ENCODE measurements around the gene ARMCX4.

The ARMCX4 gene

DNA sequence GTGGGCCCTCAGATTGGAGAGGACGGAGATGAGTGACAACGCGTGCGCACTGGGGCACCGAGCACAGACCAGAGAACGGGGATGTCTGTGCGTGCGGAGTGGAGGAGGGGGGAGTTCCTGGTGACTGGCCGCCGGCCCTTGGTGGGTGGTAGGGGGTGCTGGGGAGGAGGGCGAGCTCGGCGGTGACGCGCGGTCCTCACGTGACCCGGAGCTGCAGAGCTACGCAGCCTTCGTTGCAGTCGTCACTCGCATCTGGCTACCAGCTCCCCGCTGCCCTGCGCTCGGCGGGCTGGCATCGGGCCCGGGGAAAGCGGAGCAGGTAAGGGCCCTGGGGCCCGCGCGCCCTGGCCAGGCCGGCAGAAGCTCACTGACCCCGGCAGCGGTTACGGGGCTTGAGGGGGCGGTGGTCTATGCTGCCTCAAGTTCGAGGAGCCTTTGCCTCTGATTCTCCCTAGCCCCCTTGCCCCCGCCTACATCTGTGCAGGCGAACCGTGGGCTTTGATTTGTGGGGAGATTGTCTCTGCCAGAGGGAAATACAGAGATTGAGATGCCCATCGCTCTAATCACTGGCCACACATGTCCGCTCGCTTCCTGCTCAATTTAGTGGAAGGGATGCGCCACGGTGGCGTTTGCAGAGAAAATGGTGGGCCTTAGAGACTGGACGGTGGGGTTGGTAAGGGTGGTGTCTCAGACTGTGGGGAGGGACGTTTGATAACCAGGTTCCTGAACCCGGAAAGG, at the start of gene ARMCX4:
Gene ARMCX4, plus strand, starts transcription at position 245 of the 738 bp plus-strand sequence. CDS start 3,134 bp downstream, outside the sequence.
- DNase-seq (ENCODE audit: low spot score): no peak
- TF ChIP-seq, protein P1, sequence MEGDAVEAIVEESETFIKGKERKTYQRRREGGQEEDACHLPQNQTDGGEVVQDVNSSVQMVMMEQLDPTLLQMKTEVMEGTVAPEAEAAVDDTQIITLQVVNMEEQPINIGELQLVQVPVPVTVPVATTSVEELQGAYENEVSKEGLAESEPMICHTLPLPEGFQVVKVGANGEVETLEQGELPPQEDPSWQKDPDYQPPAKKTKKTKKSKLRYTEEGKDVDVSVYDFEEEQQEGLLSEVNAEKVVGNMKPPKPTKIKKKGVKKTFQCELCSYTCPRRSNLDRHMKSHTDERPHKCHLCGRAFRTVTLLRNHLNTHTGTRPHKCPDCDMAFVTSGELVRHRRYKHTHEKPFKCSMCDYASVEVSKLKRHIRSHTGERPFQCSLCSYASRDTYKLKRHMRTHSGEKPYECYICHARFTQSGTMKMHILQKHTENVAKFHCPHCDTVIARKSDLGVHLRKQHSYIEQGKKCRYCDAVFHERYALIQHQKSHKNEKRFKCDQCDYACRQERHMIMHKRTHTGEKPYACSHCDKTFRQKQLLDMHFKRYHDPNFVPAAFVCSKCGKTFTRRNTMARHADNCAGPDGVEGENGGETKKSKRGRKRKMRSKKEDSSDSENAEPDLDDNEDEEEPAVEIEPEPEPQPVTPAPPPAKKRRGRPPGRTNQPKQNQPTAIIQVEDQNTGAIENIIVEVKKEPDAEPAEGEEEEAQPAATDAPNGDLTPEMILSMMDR (IDR thresholded peaks at IDR 0.05; ENCODE audit: extremely low read depth, insufficient read depth, missing control alignments): no peak
- in situ Hi-C loops (cut with MboI; ENCODE audit: low pct_unique_long_range_greater_than_20kb, low sequenced_read_pairs, unreplicated experiment): no loop called here

DNA sequence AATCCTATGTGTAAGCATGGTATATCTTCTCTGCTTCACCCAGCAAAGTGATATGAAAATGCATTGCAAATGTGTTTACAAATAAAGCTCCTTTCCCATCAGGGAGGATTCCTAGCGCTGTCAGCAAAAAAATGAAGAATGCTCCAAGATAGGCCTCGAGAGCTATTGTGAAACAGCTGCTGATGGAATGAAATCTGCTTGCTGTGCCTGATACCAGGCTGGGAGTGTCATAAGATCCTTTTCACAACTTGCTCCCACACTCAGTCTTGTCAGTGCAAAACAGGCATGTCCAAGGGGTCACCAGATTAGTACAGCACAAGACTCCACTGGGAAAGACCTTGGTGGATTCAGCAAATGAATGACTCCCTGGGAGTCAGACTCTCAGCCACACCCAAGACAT, 43.2 kb upstream of the ARMCX4 start:
- TF ChIP-seq, protein P1 (IDR thresholded peaks at IDR 0.05; ENCODE audit: extremely low read depth, insufficient read depth, missing control alignments): no peak
- in situ Hi-C loops (cut with MboI; ENCODE audit: low pct_unique_long_range_greater_than_20kb, low sequenced_read_pairs, unreplicated experiment): no loop called here
- no peak for DNase-seq (ENCODE audit: low spot score)

DNA sequence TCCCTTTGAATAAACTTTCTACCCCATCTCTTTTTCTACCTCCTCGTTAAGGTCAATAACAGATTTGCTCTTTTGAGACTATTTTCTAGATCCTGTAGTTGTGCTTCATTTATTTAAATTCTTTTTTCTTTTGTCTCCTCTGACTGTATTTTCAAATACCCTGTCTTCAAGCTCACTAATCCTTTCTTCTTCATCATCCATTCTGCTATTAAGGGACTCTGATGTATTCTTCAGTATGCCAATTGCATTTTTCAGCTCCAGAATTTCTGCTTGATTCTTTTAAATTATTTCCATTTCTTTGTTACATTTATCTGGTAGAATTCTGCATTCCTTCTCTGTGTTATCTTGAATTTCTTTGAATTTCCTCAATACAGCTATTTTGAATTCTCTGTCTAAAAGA, 36.0 kb upstream of the ARMCX4 start:
- in situ Hi-C loops (cut with MboI; ENCODE audit: low pct_unique_long_range_greater_than_20kb, low sequenced_read_pairs, unreplicated experiment): no loop called here
- TF ChIP-seq, protein P1 (IDR thresholded peaks at IDR 0.05; ENCODE audit: extremely low read depth, insufficient read depth, missing control alignments): no peak
- no peak for DNase-seq (ENCODE audit: low spot score)

DNA sequence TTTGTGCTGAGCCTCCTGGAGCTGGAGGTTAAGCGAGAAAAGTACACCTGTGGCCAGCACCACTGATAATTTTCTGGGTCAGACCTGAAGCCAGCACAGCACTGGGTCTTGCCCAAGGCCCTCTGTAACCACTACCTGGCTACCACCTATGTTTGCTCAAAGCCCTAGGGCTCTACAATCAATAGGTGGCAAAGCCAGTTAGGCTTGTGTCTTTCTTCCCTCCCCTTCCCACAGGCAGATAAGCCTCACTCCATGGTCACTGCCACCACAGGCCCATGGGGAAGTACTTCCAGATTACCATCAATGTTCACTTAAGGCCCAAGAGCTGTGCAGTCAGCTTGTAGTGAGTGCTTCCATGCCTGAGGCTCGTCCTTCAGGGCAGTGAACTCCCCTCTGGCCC, 35.2 kb upstream of the ARMCX4 start:
- TF ChIP-seq, protein P1 (IDR thresholded peaks at IDR 0.05; ENCODE audit: extremely low read depth, insufficient read depth, missing control alignments): no peak
- in situ Hi-C loops (cut with MboI; ENCODE audit: low pct_unique_long_range_greater_than_20kb, low sequenced_read_pairs, unreplicated experiment): no loop called here
- DNase-seq (ENCODE audit: low spot score): no peak

DNA sequence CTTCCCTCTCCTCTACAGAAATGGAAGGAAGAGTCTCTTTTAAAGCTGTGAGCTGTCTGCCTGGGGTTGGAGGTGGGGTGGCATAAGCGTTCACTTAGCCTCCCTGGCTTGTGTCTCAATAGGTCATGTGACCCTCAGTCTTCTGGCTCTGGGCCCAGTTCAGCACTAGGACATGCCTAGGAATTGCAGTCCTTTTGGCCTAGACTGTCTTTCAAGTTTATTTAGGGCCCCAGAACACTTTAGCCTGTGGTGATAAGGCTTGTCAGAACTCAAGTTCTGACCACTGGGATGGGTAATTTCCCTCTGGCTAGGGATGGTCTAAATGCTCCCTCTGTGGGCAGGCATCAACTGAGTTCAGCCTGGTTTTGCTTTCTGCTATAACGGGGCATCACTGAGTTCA, 34.3 kb upstream of the ARMCX4 start:
- in situ Hi-C loops (cut with MboI; ENCODE audit: low pct_unique_long_range_greater_than_20kb, low sequenced_read_pairs, unreplicated experiment): no loop called here
- TF ChIP-seq, protein P1 (IDR thresholded peaks at IDR 0.05; ENCODE audit: extremely low read depth, insufficient read depth, missing control alignments): no peak
- no peak for DNase-seq (ENCODE audit: low spot score)

DNA sequence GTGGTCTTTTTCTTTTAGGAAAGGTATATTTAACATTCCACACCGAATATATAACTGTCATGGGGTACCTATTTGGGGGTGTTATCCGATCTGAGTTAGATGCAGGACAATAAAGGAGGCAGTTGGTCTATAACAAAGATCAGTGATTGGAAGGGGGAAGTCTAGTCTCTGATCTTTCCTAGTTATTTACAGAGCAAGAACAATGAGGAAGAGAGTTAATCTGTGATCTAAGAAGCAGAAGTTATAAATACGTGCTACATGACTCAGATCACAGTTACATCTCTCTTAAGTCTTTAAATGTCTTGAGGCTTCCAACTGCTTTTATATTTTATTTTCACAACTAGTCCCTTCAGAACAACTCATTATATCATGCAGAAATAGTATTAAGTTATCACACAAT, 33.2 kb upstream of the ARMCX4 start:
- in situ Hi-C loops (cut with MboI; ENCODE audit: low pct_unique_long_range_greater_than_20kb, low sequenced_read_pairs, unreplicated experiment): no loop called here
- no peak for DNase-seq (ENCODE audit: low spot score)
- TF ChIP-seq, protein P1 (IDR thresholded peaks at IDR 0.05; ENCODE audit: extremely low read depth, insufficient read depth, missing control alignments): no peak

Measured in GM13977 (cell line).